ENCODE data around the gene TTC22.

DNA sequence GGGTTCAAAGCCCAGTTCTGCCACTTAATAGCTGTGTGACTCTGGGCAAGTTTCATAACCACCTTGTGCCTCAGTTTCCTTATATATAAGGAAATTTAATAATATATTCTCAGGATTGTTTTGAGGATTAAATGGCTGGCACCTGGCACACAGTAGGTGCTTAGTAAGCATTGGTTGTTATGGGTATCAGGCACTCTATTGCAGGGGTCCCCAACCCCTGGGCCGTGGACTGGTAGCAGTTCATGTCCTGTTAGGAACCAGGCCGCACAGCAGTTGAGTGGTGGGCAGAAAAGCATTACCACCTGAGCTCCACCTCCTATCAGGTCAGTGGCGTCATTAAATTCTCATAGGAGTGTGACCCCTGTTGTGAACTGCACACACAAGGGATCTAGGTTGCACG lies 55.3 kb downstream of the TTC22 start:
- TF ChIP-seq EZH2 (IDR thresholded peaks at IDR 0.05; ENCODE audit: borderline replicate concordance, low read depth, low read length, severe bottlenecking), result no peak
- TF ChIP-seq, protein P1, sequence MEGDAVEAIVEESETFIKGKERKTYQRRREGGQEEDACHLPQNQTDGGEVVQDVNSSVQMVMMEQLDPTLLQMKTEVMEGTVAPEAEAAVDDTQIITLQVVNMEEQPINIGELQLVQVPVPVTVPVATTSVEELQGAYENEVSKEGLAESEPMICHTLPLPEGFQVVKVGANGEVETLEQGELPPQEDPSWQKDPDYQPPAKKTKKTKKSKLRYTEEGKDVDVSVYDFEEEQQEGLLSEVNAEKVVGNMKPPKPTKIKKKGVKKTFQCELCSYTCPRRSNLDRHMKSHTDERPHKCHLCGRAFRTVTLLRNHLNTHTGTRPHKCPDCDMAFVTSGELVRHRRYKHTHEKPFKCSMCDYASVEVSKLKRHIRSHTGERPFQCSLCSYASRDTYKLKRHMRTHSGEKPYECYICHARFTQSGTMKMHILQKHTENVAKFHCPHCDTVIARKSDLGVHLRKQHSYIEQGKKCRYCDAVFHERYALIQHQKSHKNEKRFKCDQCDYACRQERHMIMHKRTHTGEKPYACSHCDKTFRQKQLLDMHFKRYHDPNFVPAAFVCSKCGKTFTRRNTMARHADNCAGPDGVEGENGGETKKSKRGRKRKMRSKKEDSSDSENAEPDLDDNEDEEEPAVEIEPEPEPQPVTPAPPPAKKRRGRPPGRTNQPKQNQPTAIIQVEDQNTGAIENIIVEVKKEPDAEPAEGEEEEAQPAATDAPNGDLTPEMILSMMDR (IDR thresholded peaks at IDR 0.05; ENCODE audit: borderline replicate concordance, extremely low read depth, low read length, poor library complexity, severe bottlenecking), result no peak
